GM03348 (cell line): ENCODE measurements around the gene RASGRP4.
"Not testable (repeated sequence)": the region's sequence is repeated elsewhere in the genome, so short reads cannot be mapped to it uniquely, and the experiment has no call there.

Source experiments
- DNase-seq: peaks from one replicate; pipeline ENCODE4 v3.0.0; 2012; ENCODE audit warnings: low spot score

Gene RASGRP4

GRCh38 chr19:38448225-38448624, 22.2 kb upstream of the RASGRP4 start:
- DNase-seq = no peak

- no peak for DNase-seq
These were observed 19.3 kb upstream of the RASGRP4 start for GRCh38 chr19:38445362-38445761.

GRCh38 chr19:38444026-38444425, 18.0 kb upstream of the RASGRP4 start:
- no peak for DNase-seq

- no peak for DNase-seq
These were observed 17.5 kb upstream of the RASGRP4 start for GRCh38 chr19:38443458-38443999.

- no peak for DNase-seq
These were observed 16.7 kb upstream of the RASGRP4 start for GRCh38 chr19:38442736-38443135.

DNA sequence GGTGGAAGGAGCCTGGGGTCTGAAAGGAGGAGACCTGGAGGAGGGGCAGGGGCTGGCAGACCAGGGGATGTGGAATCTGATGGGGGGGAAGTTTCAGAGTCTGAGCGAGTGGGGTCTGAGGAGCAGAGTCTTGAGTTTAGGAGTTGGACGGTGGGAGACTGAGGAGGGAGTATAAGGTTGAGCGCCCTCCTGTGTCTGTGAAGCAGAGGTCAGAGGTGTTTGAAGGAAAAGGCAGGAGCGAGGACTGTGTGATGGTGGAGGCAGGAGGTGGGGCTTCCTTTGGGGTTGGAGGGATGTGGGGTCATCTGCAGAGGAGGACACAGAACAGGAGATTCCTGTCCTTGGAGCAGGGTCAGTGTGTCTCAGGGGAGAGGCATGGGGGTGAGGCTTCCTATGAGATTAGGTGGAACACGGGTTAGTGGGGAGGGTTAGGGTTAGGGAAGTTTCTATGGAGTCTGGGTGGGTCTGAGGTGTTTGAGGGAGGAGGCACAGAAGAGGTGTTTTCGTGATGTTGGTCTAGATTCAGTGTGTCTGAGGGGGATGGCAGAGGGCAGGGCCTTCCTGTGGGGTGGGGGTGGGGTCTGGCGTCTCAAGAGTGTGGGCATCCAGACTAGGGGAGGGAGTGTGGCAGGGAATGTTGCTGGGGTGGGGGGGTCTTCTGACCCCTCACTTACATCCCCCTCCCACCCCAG, 15.8 kb upstream of the RASGRP4 start:
- no peak for DNase-seq

GRCh38 chr19:38440592-38440991, 14.6 kb upstream of the RASGRP4 start:
- no peak for DNase-seq

DNA sequence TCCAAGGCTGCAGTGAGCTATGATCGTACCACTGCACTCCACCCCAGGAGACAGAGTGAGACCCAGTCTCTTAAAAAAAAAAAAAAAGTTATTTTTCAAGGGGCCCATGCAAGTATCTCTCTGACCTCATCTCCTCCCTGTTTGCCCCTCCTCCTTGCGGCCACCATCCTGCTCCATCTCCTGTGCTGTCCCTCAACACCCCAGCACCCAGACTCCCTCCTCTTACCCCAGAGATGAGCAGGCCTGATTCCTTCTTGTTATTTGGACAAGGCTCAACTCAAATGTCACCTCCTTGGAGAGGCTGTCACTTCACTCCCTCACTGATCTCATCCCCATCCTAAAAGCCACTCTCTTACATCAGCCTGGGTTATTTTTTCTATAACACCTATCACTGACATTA, 11.9 kb upstream of the RASGRP4 start:
- DNase-seq = no peak

DNA sequence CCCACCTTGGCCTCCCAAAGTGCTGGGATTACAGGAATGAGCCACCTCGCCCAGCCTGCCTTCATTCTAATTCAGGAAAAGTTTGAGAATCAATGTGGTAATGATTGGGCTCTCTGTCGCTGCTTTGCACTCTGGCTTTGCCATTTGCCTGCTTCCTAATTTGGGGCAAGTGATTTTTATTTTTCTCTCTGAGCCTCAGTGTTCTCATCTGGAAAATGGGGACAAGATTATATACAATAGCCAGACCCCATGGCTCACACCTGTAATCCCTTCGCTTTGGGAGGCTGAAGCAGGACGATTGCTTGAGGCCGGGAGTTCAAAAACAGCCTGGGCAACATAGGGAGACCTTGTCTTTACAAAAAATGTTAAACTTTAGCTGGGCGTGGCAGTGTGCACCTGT, 11.3 kb upstream of the RASGRP4 start:
- DNase-seq = no peak

DNA sequence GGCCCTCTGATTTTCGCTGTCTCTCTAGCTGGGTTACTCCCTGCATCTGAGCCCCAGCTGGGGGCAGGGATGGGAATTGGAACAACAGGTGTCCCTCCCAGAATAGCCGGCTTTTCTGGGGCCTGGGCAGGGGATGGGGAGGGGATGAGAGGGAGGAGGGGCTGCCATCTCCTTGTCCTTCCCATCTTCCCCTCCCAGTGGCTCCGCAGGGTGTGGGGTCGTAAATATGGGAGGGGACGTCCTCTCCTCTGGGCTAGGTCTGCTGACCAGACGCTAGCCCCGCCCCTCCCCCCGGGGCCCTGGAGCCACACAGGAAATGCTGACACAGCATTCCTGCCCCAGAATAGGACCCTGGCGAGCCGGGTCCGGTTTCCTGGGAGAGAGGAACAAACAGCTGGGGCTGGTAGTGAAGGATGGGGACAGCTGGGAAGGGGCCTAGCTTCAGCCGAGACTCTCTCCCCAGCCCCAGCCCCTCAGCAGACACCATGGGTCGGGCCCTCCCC, 8.6 kb upstream of the RASGRP4 start:
- DNase-seq = no peak

- DNase-seq = peak; percentile 79
These were observed 7.3 kb upstream of the RASGRP4 start, which contains the start of gene RYR1 for GRCh38 chr19:38433268-38433733. TSS of gene RYR1 (plus strand) at chr19:38433691. CDS start at chr19:38433830, 139 bp downstream.

- DNase-seq = no peak
These were observed 4.9 kb upstream of the RASGRP4 start for GRCh38 chr19:38430931-38431330.

GRCh38 chr19:38429811-38430156, 3.8 kb upstream of the RASGRP4 start:
- DNase-seq = no peak

DNA sequence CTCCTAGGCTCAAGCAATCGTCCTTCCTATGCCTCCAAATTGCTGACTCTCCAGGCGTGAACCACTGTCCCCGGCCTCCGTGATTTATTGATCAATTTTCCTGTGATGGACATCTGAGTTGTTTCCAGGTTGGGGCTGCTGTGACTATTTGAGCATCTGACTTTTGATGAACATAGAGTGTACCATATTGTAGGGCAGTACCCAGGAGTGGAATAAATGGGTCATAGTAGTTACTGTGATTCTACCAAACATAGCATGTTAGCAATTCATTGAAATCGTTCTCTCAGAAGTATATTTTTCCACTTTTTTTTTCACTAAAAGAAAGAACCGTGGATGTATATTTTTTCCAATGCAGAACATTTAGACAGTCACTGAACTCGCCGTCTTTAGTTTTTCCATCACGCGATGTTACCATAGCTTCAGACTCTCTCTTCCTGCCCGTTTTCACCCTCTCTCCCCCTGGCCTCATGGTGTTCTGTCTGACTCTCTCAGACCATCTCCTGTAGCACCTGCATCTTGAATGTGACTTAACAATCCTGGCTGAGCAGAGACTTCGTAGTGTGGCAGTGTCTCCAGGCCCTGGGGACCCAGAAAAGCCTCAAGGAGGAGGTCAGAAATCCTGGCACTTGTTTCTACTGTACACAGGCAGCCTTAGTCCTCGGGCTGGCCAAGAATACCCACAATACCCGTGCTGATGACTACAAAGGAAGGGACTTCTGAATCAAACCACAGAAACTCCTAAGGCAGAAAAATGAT, 3.2 kb upstream of the RASGRP4 start:
- DNase-seq = no peak

- not testable (repeated sequence) for DNase-seq
These were observed 1.1 kb upstream of the RASGRP4 start for GRCh38 chr19:38427035-38427677.

GRCh38 chr19:38425222-38425809, 703 bp downstream of the RASGRP4 start:
- no peak for DNase-seq

DNA sequence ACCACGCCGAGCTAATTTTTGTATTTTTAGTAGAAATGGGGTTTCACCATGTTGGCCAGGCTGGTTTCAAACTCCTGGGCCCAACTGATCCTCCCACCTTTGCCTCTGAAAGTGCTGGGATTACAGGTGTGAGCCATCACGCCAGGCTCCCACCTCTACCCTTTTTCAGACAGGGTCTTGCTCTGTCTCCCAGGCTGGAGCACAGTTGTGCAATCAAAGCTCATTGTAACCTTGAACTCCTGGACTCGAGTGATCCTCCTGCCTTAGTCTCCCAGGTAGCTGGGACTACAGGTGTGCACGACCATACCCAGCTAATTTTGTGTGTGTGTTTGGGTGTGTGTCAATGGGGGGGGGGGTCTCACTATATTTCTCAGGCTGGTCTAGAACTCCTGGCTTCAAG, 1.7 kb downstream of the RASGRP4 start:
- no peak for DNase-seq

- no peak for DNase-seq
These were observed 3.6 kb downstream of the RASGRP4 start for GRCh38 chr19:38422438-38422837.

- DNase-seq = no peak
These were observed 4.2 kb downstream of the RASGRP4 start for GRCh38 chr19:38421856-38422255.

- no peak for DNase-seq
These were observed 5.1 kb downstream of the RASGRP4 start for GRCh38 chr19:38420935-38421334.

DNA sequence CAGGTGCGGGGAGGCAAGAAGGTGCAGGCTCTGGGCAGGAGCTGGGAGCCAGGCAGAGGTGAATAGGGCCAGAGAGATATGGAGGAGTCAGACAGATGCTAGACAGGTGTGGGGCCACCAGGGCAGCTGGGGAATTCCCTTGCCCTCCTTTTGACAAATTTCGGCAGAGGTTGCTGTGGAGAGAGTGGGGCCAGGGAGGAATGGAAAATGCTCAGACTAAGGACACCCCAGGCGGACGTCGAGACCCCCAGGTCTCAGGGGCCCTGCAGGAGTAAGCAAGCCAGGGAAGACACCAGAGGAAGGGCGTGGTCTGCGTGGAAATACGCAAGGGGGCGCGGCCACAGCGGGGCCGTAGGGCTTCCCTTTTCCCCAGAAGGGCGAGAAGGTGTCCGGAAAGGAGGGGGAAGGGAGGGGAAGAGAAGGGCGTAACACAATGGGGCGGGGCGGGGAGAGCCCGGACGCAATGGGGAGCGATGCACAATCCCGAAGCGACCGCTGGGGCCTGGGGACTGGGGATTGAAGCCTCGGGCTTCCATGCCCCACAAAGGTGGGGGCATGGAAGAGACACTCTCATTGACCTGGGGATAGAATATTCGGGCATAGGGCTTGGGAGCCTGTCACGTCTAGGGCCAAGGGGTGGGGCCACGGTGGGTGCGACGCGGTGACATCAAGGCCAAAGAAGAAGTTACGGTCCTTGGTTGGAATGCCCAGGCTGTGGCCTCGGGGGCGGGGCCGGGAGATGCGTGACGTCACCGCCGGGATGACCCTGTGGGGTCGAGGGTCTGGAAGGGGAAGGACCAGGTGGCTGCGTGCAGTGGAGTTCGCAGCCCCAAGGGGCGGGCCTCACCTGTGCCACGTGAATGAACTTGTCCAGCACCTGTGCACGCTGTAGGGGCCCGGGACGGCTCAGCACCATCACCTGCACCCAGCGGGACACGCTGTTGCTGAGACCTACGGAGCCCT, 8.2 kb downstream of the RASGRP4 start:
- DNase-seq = peak; percentile 45
